H1 (cell line): ENCODE measurements around the gene NR2C2. TPM values are rescaled to one million over a fixed set of nuclear protein-coding genes. Genes with fewer than 3 reads are reported as not detected.

ENCODE experiments used
- EGR1 ChIP-seq: IDR thresholded peaks from 2 replicates; pipeline ENCODE4 v1.6.1; 2011; ENCODE audit warnings: low read depth, low read length, borderline replicate concordance
- KDM4A ChIP-seq: IDR thresholded peaks from one replicate; pipeline ENCODE4 v1.7.1; 2012; ENCODE audit warnings: low read depth, mild to moderate bottlenecking, moderate library complexity, low read length, inconsistent platforms; ENCODE audit not compliant: severe bottlenecking
- PHF8 ChIP-seq: fragments of 200-600 bp; sonication (generic); conservative IDR thresholded peaks from 2 replicates; pipeline ENCODE4 v1.7.1; 2012; ENCODE audit warnings: low read depth, mild to moderate bottlenecking, inconsistent platforms, low read length, moderate library complexity
- POLR2A ChIP-seq, 2 experiments: IDR thresholded peaks; 1 replicate in 1 of 2; 2 replicates in 1 of 2; pipeline ENCODE4 v1.6.1; 2011; ENCODE audit warnings: low read depth in 2 of 2, low read length in 2 of 2, mild to moderate bottlenecking in 2 of 2; ENCODE audit errors: control extremely low read depth in 1 of 2
- POU5F1 ChIP-seq: IDR thresholded peaks from 2 replicates; pipeline ENCODE4 v1.6.1; 2011; ENCODE audit warnings: low read depth, mild to moderate bottlenecking, low read length, moderate library complexity
- SP2 ChIP-seq: IDR thresholded peaks from 2 replicates; pipeline ENCODE4 v1.6.1; 2012; ENCODE audit warnings: mild to moderate bottlenecking, low read length, inconsistent platforms
- polyA plus RNA-seq, 7 experiments: library from polyadenylated mRNA; depleted of rRNA in 3 of 7; stranded (reverse) in 5 of 7; unstranded in 2 of 7; fragments of >200 nt in 5 of 7; fragments of 200-250 nt in 2 of 7; gene quantifications; 1 replicate in 5 of 7; 2 replicates in 1 of 7; 4 replicates in 1 of 7; pipeline versions ENCODE4 v1.2.1 to v1.2.3, GENCODE V29; 2011 to 2013; ENCODE audit warnings: missing spikeins in 2 of 7, mixed read lengths in 2 of 7
- total RNA-seq: library from RNA; stranded (reverse); fragmentation: NEBNext Ultra II Directional; extraction: Animal tissue kit (Norgen Biotek cat#: 25700); gene quantifications from 2 replicates; pipeline ENCODE4 v1.2.1, GENCODE V29; 2021
- TF ChIP-seq, protein P1 (sequence below): IDR thresholded peaks from 2 replicates; pipeline ENCODE4 v1.6.1; 2011; ENCODE audit warnings: low read length, improper control_type of control experiment
- TF ChIP-seq, protein P2 (sequence below): IDR thresholded peaks from 2 replicates; pipeline ENCODE4 v1.6.1; 2012; ENCODE audit warnings: low read length, inconsistent platforms

The NR2C2 gene
- total and polyA plus RNA-seq, 2 of the 8 experiments (the other 6 are each of a cell fraction or from before 2014, with no cell fraction given), result 16.6 to 44.4 TPM

- TF ChIP-seq, protein P1, sequence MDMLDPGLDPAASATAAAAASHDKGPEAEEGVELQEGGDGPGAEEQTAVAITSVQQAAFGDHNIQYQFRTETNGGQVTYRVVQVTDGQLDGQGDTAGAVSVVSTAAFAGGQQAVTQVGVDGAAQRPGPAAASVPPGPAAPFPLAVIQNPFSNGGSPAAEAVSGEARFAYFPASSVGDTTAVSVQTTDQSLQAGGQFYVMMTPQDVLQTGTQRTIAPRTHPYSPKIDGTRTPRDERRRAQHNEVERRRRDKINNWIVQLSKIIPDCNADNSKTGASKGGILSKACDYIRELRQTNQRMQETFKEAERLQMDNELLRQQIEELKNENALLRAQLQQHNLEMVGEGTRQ, result no peak
- TF ChIP-seq KDM4A (no peak), EGR1 (no peak), SP2 (no peak), POLR2A (IDR thresholded peaks at IDR 0.05; ENCODE audit: control extremely low read depth in 1 of 2, low read depth in 2 of 2, low read length in 2 of 2) (peak; percentile 71 to 73; a peak in 2 of 3 replicates), PHF8 (peak; percentile 73), POU5F1 (no peak)
- TF ChIP-seq, protein P2, sequence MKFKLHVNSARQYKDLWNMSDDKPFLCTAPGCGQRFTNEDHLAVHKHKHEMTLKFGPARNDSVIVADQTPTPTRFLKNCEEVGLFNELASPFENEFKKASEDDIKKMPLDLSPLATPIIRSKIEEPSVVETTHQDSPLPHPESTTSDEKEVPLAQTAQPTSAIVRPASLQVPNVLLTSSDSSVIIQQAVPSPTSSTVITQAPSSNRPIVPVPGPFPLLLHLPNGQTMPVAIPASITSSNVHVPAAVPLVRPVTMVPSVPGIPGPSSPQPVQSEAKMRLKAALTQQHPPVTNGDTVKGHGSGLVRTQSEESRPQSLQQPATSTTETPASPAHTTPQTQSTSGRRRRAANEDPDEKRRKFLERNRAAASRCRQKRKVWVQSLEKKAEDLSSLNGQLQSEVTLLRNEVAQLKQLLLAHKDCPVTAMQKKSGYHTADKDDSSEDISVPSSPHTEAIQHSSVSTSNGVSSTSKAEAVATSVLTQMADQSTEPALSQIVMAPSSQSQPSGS, result peak; percentile 39; the same call in 1 of the 2 replicates
Observed at GRCh38 chr3:14948609-14949038, 1.2 kb downstream of the NR2C2 start (continued).
